ENCODE data around the gene TLE6. TPM values are rescaled to one million over a fixed set of nuclear protein-coding genes. Genes with fewer than 3 reads are reported as not detected.

TLE6 gene
- total and polyA plus RNA-seq, 2 of the 4 experiments (the other 2 are of a cell fraction) = under 0.01 to 0.17 TPM

GRCh38 chr19:3006075-3006767, 28.9 kb downstream of the TLE6 start:
- POLR2A ChIA-PET (ENCODE audit: unreplicated experiment) = interaction anchor here (0.5 to 0.6 kb wide), 2 partner anchors 24 to 245 kb away, joined by 3 to 40 read pairs; no protein-coding TSS in a partner anchor

More at GRCh38 chr19:3006075-3006767, 28.9 kb downstream of the TLE6 start:
- no peak overlapping the region for H2AK5ac ChIP-seq (ENCODE audit: low read depth, low read length)
- H3K14ac ChIP-seq (replicated peaks; ENCODE audit: low read depth, low read length) = no peak overlapping the region
- no peak overlapping the region for H3K4ac ChIP-seq (ENCODE audit: low read depth, low read length)
- H3K9me1 ChIP-seq (ENCODE audit: insufficient read depth, low read length) = no peaks in the 10 kb centered on the region
- no peak overlapping the region for H2AFZ ChIP-seq (replicated peaks; ENCODE audit: low read length, poor library complexity)
- no peak overlapping the region for H4K5ac ChIP-seq (ENCODE audit: low read depth, low read length)
- H2BK20ac ChIP-seq (ENCODE audit: low read depth, low read length) = no peak overlapping the region
- CTCF ChIA-PET = no interaction called here
- no peaks in the 10 kb centered on the region for H4K20me1 ChIP-seq (ENCODE audit: insufficient read depth, low read length)
- no peak for DNase-seq
- no peak overlapping the region for H3K56ac ChIP-seq (ENCODE audit: extremely low read depth, insufficient read depth, low read length)
- in situ Hi-C loops (cut with MboI; ENCODE audit: low sequenced_read_pairs) = no loop called here
- H4K8ac ChIP-seq (ENCODE audit: low read depth in 2 of 2, low read length in 2 of 2) = no peak overlapping the region
- no peak overlapping the region for H3K18ac ChIP-seq (ENCODE audit: low read depth, low read length)
- no peak overlapping the region for H2BK5ac ChIP-seq (ENCODE audit: low read depth, low read length, poor library complexity, severe bottlenecking)
- H2BK15ac ChIP-seq (ENCODE audit: low read depth, low read length) = no peak overlapping the region
- ATAC-seq (ENCODE audit: low read depth) = no peak
- BruUV-seq (replicated peaks) = no TSS peak
- no peak overlapping the region for H4K91ac ChIP-seq (ENCODE audit: insufficient read depth, low read depth, low read length)
- no peaks in the 10 kb centered on the region for H3K36me3 ChIP-seq (ENCODE audit: control insufficient read depth, insufficient read depth, low read length)
- TF ChIP-seq BHLHE40 (IDR thresholded peaks at IDR 0.05; ENCODE audit: low read depth, low read length) = no peak
- no peak for TF ChIP-seq ELK1 (IDR thresholded peaks at IDR 0.05; ENCODE audit: borderline replicate concordance, low read depth, low read length)
- TF ChIP-seq MAFK (IDR thresholded peaks at IDR 0.05; ENCODE audit: low read depth, low read length) = no peak
- no peak for TF ChIP-seq RFX5 (IDR thresholded peaks at IDR 0.05; ENCODE audit: low read depth, low read length)
- TF ChIP-seq SMC3 (IDR thresholded peaks at IDR 0.05; ENCODE audit: low read depth, low read length) = no peak
- no peak for TF ChIP-seq MXI1 (IDR thresholded peaks at IDR 0.05; ENCODE audit: borderline replicate concordance, low read depth, low read length)
- TF ChIP-seq NFE2L2 (IDR thresholded peaks at IDR 0.05; ENCODE audit: low read depth, low read length) = no peak
- no peak for TF ChIP-seq RCOR1 (IDR thresholded peaks at IDR 0.05; ENCODE audit: insufficient replicate concordance, low read length)
- no peak for TF ChIP-seq CHD1 (IDR thresholded peaks at IDR 0.05; ENCODE audit: low read depth, low read length)
- no peak for TF ChIP-seq CTCF (conservative IDR thresholded peaks at IDR 0.05; ENCODE audit: low read depth, low read length)
- TF ChIP-seq CEBPB (IDR thresholded peaks at IDR 0.05; ENCODE audit: low read depth, low read length) = no peak
- no peak for TF ChIP-seq MAZ (IDR thresholded peaks at IDR 0.05; ENCODE audit: borderline replicate concordance, low read depth, low read length)
- no peak for TF ChIP-seq RAD21 (IDR thresholded peaks at IDR 0.05; ENCODE audit: low read length)
- TF ChIP-seq USF2 (IDR thresholded peaks at IDR 0.05; ENCODE audit: low read depth, low read length) = no peak
- no peak for TF ChIP-seq FOS (IDR thresholded peaks at IDR 0.05; ENCODE audit: low read depth, low read length)
- no peak for TF ChIP-seq POLR2A (IDR thresholded peaks at IDR 0.05; ENCODE audit: low read depth, low read length)
- H3K4me2 ChIP-seq (ENCODE audit: low read depth, low read length) = no peak overlapping the region
- H2BK120ac ChIP-seq (ENCODE audit: low read depth, low read length) = no peak overlapping the region
- peaks cover 12% of the 10 kb centered on the region; the same call in 1 of the 2 replicates for H3K27me3 ChIP-seq (ENCODE audit: control insufficient read depth, insufficient read depth, low read length)
- H3K4me1 ChIP-seq (ENCODE audit: control insufficient read depth, insufficient read depth, low read length) = no peaks in the 10 kb centered on the region
- H3K23ac ChIP-seq (ENCODE audit: low read depth, low read length) = no peak overlapping the region
- H3K9me3 ChIP-seq (ENCODE audit: control insufficient read depth, insufficient read depth, low read length) = no peaks in the 10 kb centered on the region
- intact Hi-C loops (cut with micrococcal nuclease) = no loop called here
- no peak overlapping the region for H3K4me3 ChIP-seq (ENCODE audit: insufficient read depth, low read depth, low read length)
- H3K27ac ChIP-seq (ENCODE audit: insufficient read depth, low read length) = no peak overlapping the region
- H3K79me1 ChIP-seq (ENCODE audit: low read depth in 1 of 2, low read length in 2 of 2) = no peaks in the 10 kb centered on the region
- dilution Hi-C loops (cut with HindIII; ENCODE audit: low sequenced_read_pairs, unreplicated experiment) = no loop called here
- H2AK9ac ChIP-seq (replicated peaks; ENCODE audit: low read depth, low read length, poor library complexity) = no peak overlapping the region
- WGBS, 2 experiments (ENCODE audit: extremely low coverage in 2 of 2, insufficient read length in 1 of 2) = 85% methylated on average over 9 of the region's 37 CpGs; no CpG with 5 or more reads in 1 of the 2 experiments
- no peak overlapping the region for H3K9ac ChIP-seq (ENCODE audit: low read depth, low read length)
